ENCODE data around the gene ZNF311. TPM values are rescaled to one million over a fixed set of nuclear protein-coding genes. Genes with fewer than 3 reads are reported as not detected.
A peak's percentile ranks its signal among the peaks of the same experiment; 100 is the strongest.

ZNF311 gene
- total RNA-seq, 2 donors from 2014 or later: 2.2 to 6.5 TPM

GRCh38 chr6:28983838-28984237 lies 21.3 kb downstream of the ZNF311 start:
- H3K27me3 Mint-ChIP-seq (ENCODE audit: insufficient read depth): peaks cover 8% of the 10 kb centered on the region

DNA sequence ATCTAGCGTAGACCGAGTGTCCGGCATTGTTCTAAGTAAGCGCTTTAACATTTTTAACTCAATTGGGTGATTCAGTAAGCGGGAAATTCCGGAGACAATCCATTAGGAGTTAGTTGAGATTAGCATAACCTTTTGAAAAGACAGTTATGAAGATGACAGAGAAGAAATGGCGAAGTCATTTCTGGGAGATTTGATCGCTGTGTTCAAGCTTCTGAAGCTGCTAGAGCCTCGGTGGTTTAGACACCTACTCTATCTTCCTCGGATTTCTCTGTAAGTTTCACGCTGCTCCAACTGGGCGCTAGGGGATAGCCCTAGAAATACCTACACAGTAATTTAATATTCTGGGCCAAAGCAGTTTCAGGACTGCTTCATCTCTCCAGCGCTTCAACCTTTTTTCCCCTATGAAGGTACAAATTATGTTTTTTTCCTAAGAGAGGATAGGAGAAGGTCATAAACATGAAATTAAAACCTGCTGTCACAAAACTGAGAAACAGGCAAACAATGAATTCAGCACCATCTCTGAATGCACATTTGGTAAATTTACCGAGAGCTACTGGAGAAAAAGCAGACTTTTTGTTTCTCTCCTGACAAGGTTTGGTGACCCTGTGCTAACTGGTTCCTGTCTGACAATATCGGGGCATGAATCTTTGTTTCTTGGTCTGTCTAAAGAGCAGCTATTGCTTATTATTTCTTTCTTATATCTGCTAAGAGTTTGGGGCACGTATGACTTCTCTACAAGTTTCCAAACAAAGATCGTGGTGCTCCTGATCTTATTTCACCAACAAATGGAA lies 22.4 kb downstream of the ZNF311 start:
- WGBS, 2 experiments (ENCODE audit: insufficient coverage in 1 of 2, insufficient read length in 1 of 2): 31 to 43% methylated on average over 11 to 17 of the region's 17 CpGs
- no peak for DNase-seq
- no peaks in the 10 kb centered on the region for H3K9me3 ChIP-seq (ENCODE audit: control insufficient read depth, low read length)
- peaks cover 2% of the 10 kb centered on the region for H3K36me3 Mint-ChIP-seq (ENCODE audit: low read depth)
- H3K9ac ChIP-seq (ENCODE audit: extremely low read depth, low read length, poor library complexity, severe bottlenecking): peak overlapping the region; percentile 50
- H3K27ac Mint-ChIP-seq: peak overlapping the region; percentile 80
- peaks cover 5% of the 10 kb centered on the region for H3K4me1 ChIP-seq (ENCODE audit: control insufficient read depth, insufficient read depth, low read length)
- no peak overlapping the region for H3K27ac ChIP-seq (ENCODE audit: low read depth, low read length)
- no peaks in the 10 kb centered on the region for H3K36me3 ChIP-seq (ENCODE audit: control insufficient read depth, insufficient read depth, low read length)
- peak overlapping the region; percentile 90 for H3K4me3 Mint-ChIP-seq
- peaks cover 15% of the 10 kb centered on the region for H3K27me3 ChIP-seq (ENCODE audit: control insufficient read depth, insufficient read depth, low read length, poor library complexity, severe bottlenecking)
- TF ChIP-seq CTCF (conservative IDR thresholded peaks at IDR 0.05): peak; percentile 44
- peak overlapping the region; percentile 100 for H3K4me3 ChIP-seq (ENCODE audit: low read length)
- H3K27me3 Mint-ChIP-seq (ENCODE audit: insufficient read depth): peaks cover 6% of the 10 kb centered on the region
- H3K4me1 Mint-ChIP-seq: peaks cover 26% of the 10 kb centered on the region
- no peaks in the 10 kb centered on the region for H3K9me3 Mint-ChIP-seq

More at GRCh38 chr6:28983838-28984237, 21.3 kb downstream of the ZNF311 start:
- Histone ChIP-seq H3K27ac (ENCODE audit: low read depth, low read length) (no peak overlapping the region), H3K9me3 (ENCODE audit: control insufficient read depth, low read length) (no peaks in the 10 kb centered on the region), H3K9ac (ENCODE audit: extremely low read depth, low read length, poor library complexity, severe bottlenecking) (no peak overlapping the region), H3K36me3 (ENCODE audit: control insufficient read depth, insufficient read depth, low read length) (no peaks in the 10 kb centered on the region), H3K27me3 (ENCODE audit: control insufficient read depth, insufficient read depth, low read length, poor library complexity, severe bottlenecking) (peaks cover 4% of the 10 kb centered on the region), H3K4me1 (ENCODE audit: control insufficient read depth, insufficient read depth, low read length) (peaks cover 5% of the 10 kb centered on the region), H3K4me3 (ENCODE audit: low read length) (no peak overlapping the region)
- Mint-ChIP-seq H3K4me1 (peaks cover 23% of the 10 kb centered on the region), H3K36me3 (ENCODE audit: low read depth) (peaks cover 2% of the 10 kb centered on the region), H3K4me3 (peak overlapping the region; percentile 69), H3K9me3 (peaks cover 2% of the 10 kb centered on the region), H3K27ac (peak overlapping the region; percentile 97)
- no peak for DNase-seq
- TF ChIP-seq CTCF (conservative IDR thresholded peaks at IDR 0.05): no peak
- WGBS, 2 experiments (ENCODE audit: insufficient coverage in 1 of 2, insufficient read length in 1 of 2): 90 to 96% methylated on average over 4 to 5 of the region's 5 CpGs

- Histone ChIP-seq H3K36me3 (ENCODE audit: control insufficient read depth, insufficient read depth, low read length) (no peaks in the 10 kb centered on the region), H3K9me3 (ENCODE audit: control insufficient read depth, low read length) (no peaks in the 10 kb centered on the region), H3K4me3 (ENCODE audit: low read length) (peak overlapping the region; percentile 100), H3K27ac (ENCODE audit: low read depth, low read length) (no peak overlapping the region), H3K27me3 (ENCODE audit: control insufficient read depth, insufficient read depth, low read length, poor library complexity, severe bottlenecking) (peaks cover 22% of the 10 kb centered on the region), H3K4me1 (ENCODE audit: control insufficient read depth, insufficient read depth, low read length) (peaks cover 5% of the 10 kb centered on the region), H3K9ac (ENCODE audit: extremely low read depth, low read length, poor library complexity, severe bottlenecking) (peak overlapping the region; percentile 50)
- TF ChIP-seq CTCF (conservative IDR thresholded peaks at IDR 0.05): no peak
- peaks cover 9% of the 10 kb centered on the region for H3K27me3 Mint-ChIP-seq (ENCODE audit: insufficient read depth)
- 0% methylated on average over 6 to 23 of the region's 23 CpGs for WGBS, 2 experiments (ENCODE audit: insufficient coverage in 1 of 2, insufficient read length in 1 of 2)
- peak; percentile 88 for DNase-seq
- H3K4me3 Mint-ChIP-seq: peak overlapping the region; percentile 90
- peak overlapping the region; percentile 97 for H3K27ac Mint-ChIP-seq
- peaks cover 2% of the 10 kb centered on the region for H3K36me3 Mint-ChIP-seq (ENCODE audit: low read depth)
- H3K4me1 Mint-ChIP-seq: peaks cover 26% of the 10 kb centered on the region
- H3K9me3 Mint-ChIP-seq: no peaks in the 10 kb centered on the region
These were observed 23.2 kb downstream of the ZNF311 start for GRCh38 chr6:28981833-28982475.
